Lower lobe of right lung (tissue), 2 donors: ENCODE results near the gene NHERF1. TPM values are rescaled to one million over a fixed set of nuclear protein-coding genes. Genes with fewer than 3 reads are reported as not detected.

Source experiments
- ATAC-seq, 2 donors: fragments of 200-7000 bp; cut with Tn5 transposase; one replicate each; pipeline ENCODE4 v1.9.1; 2020 to 2022; ENCODE audit warnings: mild to moderate bottlenecking in 2 of 2, moderate library complexity in 2 of 2
- DNase-seq: peaks from one replicate; pipeline ENCODE4 v3.0.0-alpha.2; 2020
- H3K27ac ChIP-seq: fragments of 200-600 bp; one replicate; pipeline ENCODE4 v1.8.0; 2022
- H3K27me3 ChIP-seq: fragments of 200-600 bp; one replicate; pipeline ENCODE4 v1.8.0; 2022; ENCODE audit warnings: low read depth
- H3K36me3 ChIP-seq: fragments of 200-600 bp; one replicate; pipeline ENCODE4 v1.8.0; 2022; ENCODE audit warnings: mild to moderate bottlenecking
- H3K4me1 ChIP-seq: fragments of 200-600 bp; one replicate; pipeline ENCODE4 v1.8.0; 2022
- H3K4me3 ChIP-seq: fragments of 200-600 bp; one replicate; pipeline ENCODE4 v1.8.0; 2022; ENCODE audit warnings: mild to moderate bottlenecking
- H3K9me3 ChIP-seq: fragments of 200-600 bp; one replicate; pipeline ENCODE4 v1.8.0; 2022
- CTCF ChIP-seq: fragments of 200-600 bp; IDR thresholded peaks from one replicate; pipeline ENCODE4 v1.8.0; 2022; ENCODE audit warnings: antibody characterized with exemption, mild to moderate bottlenecking
- intact Hi-C: fragments of 100-400 bp; cut with DNase I; formaldehyde crosslinking; loops from one replicate; pipeline ENCODE4 v1.11.0; 2022
- total RNA-seq: library from RNA; stranded (reverse); fragmentation: NEBNext Ultra II Directional; extraction: Animal tissue kit (Norgen Biotek cat#: 25700); gene quantifications from one replicate; pipeline ENCODE4 v1.2.1, GENCODE V29; 2021
- donor health status: DM: no; HTN: yes; CAD: no; lungs with severe emphysema.

The NHERF1 gene
- total RNA-seq, 1 donor from 2014 or later, result 35.7 TPM

- intact Hi-C loops, result no loop called here
- no peak overlapping the region for H3K4me3 ChIP-seq
- DNase-seq, result no peak
- no peak for TF ChIP-seq CTCF
- H3K27ac ChIP-seq, result no peak overlapping the region
- no peak for ATAC-seq
- no peaks in the 10 kb centered on the region for H3K9me3 ChIP-seq
- no peaks in the 10 kb centered on the region for H3K36me3 ChIP-seq
- H3K4me1 ChIP-seq, result no peaks in the 10 kb centered on the region
- no peaks in the 10 kb centered on the region for H3K27me3 ChIP-seq
Measured at GRCh38 chr17:74720506-74720905, 27.9 kb upstream of the NHERF1 start.

DNA sequence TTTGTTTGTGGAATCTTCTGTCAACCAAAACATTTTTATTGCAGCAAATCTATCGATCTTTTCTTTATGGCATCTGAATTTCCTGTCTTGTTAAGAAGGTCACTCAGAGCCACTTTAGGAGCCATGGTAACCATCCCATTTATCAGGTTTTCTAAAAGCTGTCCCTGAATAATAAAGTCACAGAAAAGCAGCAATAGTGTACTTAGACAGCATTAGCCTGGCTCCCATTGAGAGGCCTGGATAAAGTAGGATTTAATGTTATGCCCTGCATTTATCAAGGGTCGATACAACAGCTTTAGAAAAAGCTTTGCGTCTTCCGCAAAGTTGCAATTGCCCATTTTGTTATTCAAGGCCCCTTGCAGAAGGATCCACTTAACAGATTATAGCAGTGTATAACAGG is 25.6 kb upstream of the NHERF1 start:
- H3K9me3 ChIP-seq, result no peaks in the 10 kb centered on the region
- DNase-seq, result no peak
- no peak for ATAC-seq
- H3K36me3 ChIP-seq, result no peaks in the 10 kb centered on the region
- no peak overlapping the region for H3K4me3 ChIP-seq
- no peaks in the 10 kb centered on the region for H3K27me3 ChIP-seq
- H3K27ac ChIP-seq, result no peak overlapping the region
- H3K4me1 ChIP-seq, result no peaks in the 10 kb centered on the region
- no peak for TF ChIP-seq CTCF
- intact Hi-C loops, result no loop called here

DNA sequence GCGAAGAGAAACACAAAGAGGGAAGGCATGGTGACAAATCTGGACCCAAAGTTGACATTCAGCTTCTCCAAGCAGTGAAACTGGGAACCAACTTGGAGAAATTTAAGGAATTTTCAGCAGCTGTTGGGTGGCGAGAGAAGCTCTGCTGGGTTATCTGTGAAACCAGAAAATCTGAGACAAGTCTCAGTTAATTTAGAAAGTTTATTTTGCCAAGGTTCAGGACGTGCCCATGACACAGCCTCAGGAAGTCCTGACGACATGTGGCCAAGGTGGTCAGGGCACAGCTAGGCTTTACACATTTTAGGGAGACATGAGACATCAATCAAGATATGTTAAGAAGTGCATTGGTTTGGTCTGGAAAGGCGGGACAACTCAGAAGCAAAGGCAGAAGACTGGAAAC is 24.5 kb upstream of the NHERF1 start:
- no peak for TF ChIP-seq CTCF
- no peaks in the 10 kb centered on the region for H3K9me3 ChIP-seq
- no peak for DNase-seq
- no peak for ATAC-seq
- H3K4me3 ChIP-seq, result no peak overlapping the region
- H3K36me3 ChIP-seq, result no peaks in the 10 kb centered on the region
- H3K4me1 ChIP-seq, result no peaks in the 10 kb centered on the region
- H3K27ac ChIP-seq, result no peak overlapping the region
- intact Hi-C loops, result no loop called here
- H3K27me3 ChIP-seq, result no peaks in the 10 kb centered on the region

- Histone ChIP-seq H3K4me1 (peaks cover 1% of the 10 kb centered on the region), H3K27me3 (no peaks in the 10 kb centered on the region), H3K27ac (no peak overlapping the region), H3K4me3 (no peak overlapping the region), H3K9me3 (no peaks in the 10 kb centered on the region), H3K36me3 (no peaks in the 10 kb centered on the region)
- intact Hi-C loops, result no loop called here
- TF ChIP-seq CTCF, result no peak
- ATAC-seq, result no peak
- DNase-seq, result no peak
Measured at GRCh38 chr17:74725111-74725510, 23.3 kb upstream of the NHERF1 start.

DNA sequence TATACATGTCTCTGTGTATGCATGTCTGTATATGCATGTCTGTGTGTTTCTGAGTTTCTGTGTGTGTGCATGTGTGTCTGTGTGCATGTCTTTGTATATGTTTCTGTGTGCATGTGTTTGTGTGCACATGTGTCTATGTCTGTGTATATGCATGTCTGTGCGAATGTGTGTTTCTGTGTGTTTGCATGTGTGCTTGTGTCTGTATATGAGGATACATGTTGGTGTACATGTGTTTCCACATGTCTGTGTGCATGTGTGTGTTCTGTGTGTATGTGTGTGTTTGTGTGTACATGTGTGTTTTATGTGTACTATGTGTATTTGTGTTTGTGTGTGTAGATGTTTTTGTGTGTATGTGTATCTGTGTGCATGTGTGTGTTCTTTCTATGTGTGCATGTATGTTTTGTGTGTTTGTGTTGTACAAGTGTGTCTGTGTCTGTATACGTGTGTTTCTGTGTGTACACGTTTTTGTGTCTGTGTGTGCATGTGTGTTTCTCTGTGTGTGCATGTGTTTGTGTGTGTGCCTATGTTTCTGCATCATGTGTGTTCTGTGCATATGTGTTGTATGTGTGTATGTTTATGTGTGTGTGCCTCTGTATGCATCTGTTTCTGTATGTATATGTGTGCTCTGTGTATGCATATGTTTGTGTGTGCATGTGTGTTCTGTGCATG is 20.3 kb upstream of the NHERF1 start:
- ATAC-seq (no peak), DNase-seq (no peak)
- Histone ChIP-seq H3K27me3 (no peaks in the 10 kb centered on the region), H3K27ac (no peak overlapping the region), H3K4me3 (no peak overlapping the region), H3K36me3 (no peaks in the 10 kb centered on the region), H3K9me3 (no peaks in the 10 kb centered on the region), H3K4me1 (peaks cover 14% of the 10 kb centered on the region)
- intact Hi-C loops, result no loop called here
- TF ChIP-seq CTCF, result no peak
